Measurements from ENCODE around the gene HPGD.

DNA sequence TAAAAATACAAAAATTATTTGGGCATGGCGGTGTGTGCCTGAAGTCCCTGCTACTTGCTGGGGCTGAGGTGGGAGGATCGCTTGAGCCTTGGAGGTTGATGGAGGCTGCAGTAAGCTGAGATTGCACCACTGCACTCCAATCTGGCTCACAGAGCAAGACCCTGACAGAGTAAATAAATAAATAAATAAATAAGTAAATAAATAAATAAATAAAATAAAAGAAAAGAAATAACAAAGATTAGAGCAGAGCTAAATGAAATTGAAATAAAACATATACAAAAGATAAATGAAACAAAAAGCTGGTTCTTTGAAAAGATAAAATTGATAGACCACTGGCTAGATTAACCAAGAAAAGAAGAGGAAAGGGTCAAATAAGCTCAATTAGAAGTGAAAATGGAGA, 43.1 kb downstream of the HPGD start:
- TF ChIP-seq, protein P1, sequence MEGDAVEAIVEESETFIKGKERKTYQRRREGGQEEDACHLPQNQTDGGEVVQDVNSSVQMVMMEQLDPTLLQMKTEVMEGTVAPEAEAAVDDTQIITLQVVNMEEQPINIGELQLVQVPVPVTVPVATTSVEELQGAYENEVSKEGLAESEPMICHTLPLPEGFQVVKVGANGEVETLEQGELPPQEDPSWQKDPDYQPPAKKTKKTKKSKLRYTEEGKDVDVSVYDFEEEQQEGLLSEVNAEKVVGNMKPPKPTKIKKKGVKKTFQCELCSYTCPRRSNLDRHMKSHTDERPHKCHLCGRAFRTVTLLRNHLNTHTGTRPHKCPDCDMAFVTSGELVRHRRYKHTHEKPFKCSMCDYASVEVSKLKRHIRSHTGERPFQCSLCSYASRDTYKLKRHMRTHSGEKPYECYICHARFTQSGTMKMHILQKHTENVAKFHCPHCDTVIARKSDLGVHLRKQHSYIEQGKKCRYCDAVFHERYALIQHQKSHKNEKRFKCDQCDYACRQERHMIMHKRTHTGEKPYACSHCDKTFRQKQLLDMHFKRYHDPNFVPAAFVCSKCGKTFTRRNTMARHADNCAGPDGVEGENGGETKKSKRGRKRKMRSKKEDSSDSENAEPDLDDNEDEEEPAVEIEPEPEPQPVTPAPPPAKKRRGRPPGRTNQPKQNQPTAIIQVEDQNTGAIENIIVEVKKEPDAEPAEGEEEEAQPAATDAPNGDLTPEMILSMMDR (conservative IDR thresholded peaks at IDR 0.05 in 1 of 2, IDR thresholded peaks at IDR 0.05 in 1 of 2; ENCODE audit: extremely low read depth in 1 of 2, insufficient read depth in 1 of 2, low read depth in 1 of 2, low read length in 2 of 2) = no peak
- TF ChIP-seq EZH2 (IDR thresholded peaks at IDR 0.05; ENCODE audit: borderline replicate concordance, low read length) = no peak

All from mammary epithelial cell (primary cell).